GM15510 (cell line): ENCODE data around the gene ATP6V0C.

Experiments used
- POLR2A ChIP-seq: IDR thresholded peaks from 3 replicates; pipeline ENCODE4 v1.6.1; 2011; ENCODE audit warnings: borderline replicate concordance; ENCODE audit not compliant: insufficient read length; ENCODE audit errors: extremely low read depth

Gene ATP6V0C

DNA sequence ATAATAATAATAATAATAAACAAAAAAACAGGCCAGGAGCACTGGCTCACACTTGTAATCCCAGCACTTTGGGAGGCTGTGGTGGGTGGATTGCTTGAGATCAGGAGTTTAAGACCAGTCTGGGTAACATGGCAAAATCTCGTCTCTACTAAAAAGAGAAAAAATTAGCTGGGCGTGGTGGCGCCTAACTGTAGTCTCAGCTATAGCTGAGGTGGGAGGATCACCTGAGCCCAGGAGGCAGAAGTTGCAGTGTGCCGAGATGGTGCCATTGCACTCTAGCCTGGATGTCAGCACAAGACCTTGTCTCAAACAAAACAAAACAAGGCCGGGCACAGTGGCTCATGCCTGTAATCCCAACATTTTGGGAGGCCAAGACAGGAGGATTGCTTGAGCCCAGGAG lies 18.7 kb upstream of the ATP6V0C start:
- TF ChIP-seq POLR2A: no peak

DNA sequence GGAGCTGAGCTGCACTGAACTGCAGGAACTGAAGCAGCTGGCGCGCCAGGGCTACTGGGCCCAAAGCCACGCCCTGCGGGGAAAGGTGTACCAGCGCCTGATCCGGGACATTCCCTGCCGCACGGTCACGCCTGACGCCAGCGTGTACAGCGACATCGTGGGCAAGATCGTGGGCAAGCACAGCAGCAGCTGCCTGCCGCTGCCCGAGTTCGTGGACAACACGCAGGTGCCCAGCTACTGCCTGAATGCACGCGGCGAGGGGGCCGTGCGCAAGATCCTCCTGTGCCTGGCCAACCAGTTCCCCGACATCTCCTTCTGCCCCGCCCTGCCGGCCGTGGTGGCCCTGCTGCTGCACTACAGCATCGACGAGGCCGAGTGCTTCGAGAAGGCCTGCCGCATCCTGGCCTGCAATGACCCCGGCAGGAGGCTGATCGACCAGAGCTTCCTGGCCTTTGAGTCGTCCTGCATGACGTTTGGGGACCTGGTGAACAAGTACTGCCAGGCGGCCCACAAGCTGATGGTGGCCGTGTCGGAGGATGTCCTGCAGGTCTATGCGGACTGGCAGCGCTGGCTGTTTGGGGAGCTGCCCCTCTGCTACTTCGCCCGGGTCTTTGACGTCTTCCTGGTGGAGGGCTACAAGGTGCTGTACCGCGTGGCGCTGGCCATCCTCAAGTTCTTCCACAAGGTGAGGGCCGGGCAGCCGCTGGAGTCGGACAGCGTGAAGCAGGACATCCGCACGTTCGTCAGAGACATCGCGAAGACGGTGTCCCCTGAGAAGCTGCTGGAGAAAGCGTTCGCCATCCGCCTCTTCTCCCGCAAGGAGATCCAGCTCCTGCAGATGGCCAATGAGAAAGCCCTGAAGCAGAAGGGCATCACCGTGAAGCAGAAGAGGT lies 17.3 kb upstream of the ATP6V0C start:
- no peak for TF ChIP-seq POLR2A

DNA sequence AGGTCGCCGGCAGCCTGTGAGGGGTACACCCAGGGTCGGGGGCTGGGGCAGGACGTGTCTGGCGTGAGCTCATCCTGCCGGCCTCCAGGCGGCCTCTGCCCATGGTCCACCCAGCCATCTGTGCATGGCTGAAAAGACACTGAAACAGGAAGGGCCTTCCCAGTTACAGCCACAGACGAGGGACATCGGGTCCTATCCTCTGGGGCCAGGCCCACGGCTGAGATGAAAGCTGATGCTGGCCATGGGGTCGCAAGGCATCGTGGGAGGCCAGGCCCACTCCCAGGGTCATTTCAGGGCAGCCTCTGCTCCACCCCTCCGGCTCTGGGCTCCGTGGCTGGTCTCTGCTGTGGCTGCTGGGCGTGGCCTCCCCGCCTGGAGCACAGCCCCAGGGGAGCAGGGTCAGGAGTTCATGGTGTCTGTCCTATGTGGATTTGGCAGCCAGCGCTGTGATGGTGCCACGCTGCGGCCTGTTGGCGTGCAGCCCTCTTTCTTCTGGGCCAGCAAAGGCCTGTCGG lies 16.6 kb upstream of the ATP6V0C start:
- no peak for TF ChIP-seq POLR2A

DNA sequence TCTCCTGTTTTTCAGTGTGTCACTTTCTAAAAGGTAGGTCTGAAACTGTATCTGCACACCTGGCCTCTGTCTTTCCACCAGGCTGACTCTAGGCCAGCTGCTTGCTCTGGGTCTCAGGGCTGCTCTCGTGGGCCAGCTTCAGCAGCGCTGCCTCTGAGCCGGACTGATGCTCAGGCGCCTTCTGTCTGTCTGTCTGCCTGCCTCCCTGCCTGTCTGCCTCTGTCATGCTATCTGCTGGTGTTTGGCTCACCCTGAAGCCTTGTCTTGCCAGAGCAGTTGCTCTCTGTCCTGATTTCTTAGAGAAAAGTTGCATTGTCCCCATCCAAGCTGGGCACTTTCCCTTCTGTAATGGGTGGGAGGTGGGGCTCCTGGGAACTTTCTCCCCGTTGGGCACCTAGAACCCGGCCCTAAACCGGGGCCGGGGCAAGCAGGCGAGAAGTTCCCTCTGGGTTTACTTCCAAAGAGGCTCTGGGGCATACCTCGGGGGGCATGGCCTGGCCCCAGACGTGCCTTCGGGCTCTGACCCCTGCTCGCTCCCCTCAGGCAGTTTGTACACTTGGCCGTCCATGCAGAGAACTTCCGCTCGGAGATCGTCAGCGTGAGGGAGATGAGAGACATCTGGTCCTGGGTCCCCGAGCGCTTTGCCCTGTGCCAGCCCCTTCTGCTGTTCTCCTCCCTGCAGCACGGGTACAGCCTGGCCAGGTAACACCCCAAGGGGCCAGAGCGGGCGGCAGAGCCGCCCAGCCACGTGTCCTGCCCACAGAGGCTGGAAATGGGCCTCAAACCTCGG lies 15.9 kb upstream of the ATP6V0C start:
- no peak for TF ChIP-seq POLR2A

DNA sequence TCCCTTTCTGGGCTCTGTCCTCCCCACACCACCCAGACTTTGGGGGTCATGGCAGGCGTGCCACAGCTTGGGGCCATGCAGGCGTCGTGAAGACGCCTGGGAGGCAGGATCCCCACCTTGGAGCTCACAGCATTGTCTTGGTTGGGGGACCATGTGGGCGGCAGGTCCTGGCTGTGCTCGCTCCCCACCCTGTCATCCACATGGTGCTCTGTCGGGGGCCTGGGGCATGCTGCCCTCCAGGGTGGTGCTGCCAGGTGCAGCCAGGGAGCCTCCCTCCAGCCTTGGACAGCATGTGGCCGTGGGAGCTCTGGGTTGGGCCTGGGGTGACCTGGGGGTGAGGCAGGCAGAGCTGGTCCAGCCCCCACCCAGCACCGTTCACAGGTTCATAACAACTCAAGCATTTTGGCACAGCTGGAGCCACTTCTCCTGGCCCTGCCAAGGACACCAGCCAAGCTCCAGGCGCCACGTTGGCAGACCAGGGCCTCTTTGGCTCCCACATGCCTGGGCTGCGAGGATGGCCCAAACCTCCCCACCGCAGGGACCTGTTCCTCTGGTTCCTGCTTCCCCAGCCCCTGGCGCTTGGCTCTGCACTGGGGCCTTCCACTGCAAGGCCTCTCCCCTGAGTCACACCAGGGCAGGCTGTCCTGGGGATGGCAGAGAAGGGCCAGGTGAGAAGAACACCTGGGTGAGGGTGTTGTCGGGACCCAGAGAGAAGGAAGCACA lies 15.1 kb upstream of the ATP6V0C start:
- no peak for TF ChIP-seq POLR2A

DNA sequence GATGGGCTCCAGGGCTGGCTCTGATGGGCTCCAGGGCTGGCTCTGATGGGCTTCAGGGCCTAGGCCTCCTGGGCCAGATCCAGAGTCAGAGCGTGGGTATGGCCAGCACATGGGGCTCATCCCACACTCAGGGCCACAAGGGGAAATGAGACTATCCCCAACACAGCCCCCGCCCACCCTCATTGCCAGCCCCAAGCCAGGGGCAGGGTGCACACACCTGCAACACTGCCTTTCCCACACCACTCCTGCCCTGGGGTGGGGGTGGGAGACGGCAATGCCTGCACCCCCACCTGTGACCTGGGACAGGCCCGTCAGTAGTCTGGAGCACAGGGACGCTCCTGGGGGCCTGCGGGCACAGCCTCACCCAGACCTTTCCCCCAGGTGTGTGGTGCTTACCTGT lies 14.3 kb upstream of the ATP6V0C start:
- no peak for TF ChIP-seq POLR2A

DNA sequence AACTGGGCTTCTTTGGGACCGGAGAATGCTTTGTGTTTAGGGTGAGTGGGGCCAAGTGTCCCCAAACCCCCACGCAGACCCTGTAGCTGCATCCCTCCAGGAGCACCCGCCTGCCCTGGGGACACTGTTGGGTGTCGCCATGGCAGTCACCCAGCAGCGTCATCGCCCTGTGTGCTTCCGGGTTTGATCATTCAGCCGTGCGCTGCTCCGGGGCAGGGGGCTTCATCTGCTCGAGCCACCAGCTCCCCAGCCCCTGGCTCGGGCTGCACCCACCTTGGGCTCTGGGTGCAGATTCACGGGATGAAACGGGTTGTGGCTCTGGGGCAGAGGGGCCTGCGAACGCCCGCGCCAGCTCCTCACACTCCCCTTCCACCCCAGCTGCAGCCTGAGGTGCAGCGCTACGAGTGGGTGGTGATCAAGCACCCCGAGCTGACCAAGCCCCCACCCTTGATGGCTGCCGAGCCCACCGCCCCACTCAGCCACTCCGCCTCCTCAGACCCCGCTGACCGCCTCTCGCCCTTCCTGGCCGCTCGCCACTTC lies 13.8 kb upstream of the ATP6V0C start:
- TF ChIP-seq POLR2A: no peak

DNA sequence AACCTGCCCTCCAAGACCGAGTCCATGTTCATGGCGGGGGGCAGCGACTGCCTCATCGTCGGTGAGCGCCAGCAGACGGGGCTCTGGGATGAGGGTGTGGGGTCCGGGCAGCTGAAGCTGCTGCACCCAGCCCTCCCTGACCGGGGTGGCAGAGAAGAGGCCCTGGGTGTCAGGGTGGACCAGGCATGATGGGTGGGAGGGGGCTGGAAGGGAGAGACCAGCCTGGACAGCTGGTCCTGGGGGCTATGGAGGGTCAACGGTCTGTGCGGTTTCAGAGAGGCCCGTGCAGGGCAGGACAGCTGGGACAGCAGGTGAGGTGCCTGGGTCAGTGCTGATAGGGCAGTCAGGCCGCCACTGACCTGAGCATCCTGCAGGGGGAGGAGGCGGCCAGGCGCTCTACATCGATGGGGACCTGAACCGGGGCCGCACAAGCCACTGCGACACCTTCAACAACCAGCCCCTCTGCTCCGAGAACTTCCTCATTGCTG lies 13.3 kb upstream of the ATP6V0C start:
- no peak for TF ChIP-seq POLR2A

DNA sequence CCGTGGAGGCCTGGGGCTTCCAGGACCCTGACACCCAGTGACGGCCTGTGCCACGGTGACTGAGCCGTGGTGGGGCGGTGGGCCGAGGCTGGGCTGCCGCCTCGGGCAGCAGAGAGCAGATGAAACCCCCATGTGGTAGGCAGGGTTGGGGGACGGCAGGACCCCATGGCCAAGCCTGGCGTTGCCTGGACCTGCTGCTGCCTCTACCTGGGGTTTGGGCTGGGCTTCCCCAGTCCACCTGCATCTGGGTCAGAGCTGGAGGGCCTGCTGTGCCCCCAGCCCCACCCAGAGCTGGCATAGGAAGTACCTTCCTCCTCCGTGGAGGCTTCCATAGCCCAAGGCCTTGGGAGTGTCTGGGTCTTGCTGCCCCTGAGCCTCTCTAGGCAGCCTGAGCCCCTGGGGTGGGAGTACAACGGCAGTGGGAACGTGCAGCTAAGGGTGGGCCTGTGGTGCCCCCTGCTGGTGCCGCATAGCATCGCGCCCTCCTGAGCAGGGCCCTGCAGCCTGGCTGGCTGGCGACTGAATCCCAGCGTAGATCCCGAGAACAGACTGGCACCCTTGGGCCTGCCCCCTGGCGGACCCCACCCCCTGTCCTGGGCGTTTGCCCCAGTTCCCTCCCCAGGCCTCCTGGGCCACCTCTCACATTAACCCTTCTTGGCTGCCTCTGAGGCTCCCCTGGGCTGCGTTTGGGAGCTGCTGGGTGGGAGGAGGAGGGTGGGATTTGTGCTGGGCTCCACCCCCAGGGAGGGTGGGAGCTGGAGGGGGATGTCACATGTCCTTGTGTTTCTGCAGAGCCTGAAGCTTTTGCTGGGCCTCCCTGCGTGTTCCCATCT lies 12.6 kb upstream of the ATP6V0C start:
- no peak for TF ChIP-seq POLR2A

DNA sequence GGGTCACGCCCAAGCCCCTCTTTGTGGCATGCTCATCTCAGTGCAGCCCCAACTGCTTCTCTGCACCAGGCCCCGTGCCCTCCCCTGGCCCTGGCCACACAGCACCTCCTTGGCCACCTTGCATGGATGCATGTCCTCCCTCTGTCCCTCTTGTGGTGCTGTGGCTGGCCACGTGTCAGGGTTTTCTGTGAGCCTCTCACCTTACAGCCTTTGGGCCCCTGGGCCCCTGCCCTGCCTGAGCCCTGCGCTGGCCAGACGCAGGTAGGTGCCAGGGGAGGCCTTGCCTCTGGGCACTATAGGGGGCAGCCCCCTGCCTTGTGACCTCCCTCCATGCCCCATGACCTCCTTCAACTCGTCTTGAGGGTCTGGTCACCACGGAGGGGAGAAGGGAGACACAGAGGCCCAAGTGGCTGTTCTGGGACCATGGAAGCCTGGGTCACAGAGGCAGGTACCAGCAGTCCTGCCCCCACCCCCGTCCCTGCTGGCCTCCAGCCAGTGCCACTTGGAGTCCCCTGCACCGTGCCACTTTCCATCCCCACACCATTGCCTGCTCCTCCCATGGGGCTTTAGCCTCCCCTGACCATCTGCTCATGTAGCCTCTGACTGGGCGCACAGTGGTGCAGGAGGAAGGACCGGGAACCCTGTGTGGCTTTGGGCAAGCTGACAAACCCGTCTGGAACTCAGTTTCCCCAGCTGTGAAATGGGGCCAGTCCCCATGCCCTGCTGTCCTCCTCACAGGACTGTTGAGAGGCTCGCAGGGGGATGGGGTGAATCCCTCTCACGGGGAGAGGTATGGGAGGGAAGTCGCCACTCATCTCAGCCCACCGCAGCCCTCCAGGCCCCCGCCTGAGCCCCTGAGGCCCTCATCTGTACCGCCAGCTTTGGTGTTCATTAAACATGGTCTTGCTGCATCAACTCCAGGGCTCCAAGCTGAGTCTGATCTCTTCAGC lies 11.5 kb upstream of the ATP6V0C start:
- TF ChIP-seq POLR2A: no peak

DNA sequence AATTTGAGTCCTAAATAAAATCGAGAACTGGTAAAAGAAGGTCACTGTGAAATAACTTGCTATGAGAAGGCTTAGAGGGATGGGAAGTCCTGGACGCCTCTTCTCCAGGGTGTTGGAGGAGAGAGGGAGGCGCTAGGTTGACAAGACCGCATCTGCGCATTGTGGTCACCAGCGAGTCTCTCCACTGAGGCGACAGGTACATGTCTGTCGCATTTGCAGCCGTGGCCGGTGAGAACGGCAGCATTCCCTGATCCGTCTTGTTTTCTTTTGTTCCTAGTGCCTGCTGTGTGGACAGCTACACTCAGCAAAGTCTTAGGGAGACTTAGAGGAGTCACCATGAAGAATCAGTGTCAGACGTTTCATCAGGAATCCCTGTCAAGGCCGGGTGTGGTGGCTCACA lies 8.1 kb upstream of the ATP6V0C start:
- TF ChIP-seq POLR2A: no peak

DNA sequence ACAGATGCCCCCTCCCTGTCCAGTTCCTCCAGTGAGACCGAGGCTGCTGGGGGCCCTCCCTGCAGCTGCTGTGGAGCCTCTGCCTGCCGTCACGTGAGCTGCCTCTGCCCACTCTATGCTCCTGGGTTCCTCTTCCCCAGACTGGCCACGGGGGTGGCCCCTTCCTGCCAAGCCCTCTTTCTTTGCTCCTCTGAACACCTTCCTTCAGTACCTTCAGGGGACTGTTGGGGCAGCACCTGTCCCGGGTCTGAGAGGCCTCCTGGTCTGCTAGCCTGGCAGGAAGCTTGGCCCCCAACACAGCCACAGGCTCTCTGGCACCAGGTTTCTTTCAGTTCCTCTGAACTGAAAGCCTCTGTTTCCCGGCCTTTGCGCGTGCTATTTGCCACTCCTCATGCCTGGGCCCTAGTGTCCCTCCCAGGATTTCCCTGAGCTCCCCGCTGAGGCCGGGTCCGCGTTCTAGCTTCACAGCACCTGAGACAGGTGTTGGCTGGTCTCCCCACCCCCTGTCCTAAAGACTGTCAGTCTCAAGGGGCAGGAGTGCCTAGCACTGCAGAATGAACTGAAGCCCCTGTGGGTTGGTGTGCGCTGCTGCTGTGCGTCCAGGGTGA lies 6.6 kb upstream of the ATP6V0C start:
- no peak for TF ChIP-seq POLR2A

DNA sequence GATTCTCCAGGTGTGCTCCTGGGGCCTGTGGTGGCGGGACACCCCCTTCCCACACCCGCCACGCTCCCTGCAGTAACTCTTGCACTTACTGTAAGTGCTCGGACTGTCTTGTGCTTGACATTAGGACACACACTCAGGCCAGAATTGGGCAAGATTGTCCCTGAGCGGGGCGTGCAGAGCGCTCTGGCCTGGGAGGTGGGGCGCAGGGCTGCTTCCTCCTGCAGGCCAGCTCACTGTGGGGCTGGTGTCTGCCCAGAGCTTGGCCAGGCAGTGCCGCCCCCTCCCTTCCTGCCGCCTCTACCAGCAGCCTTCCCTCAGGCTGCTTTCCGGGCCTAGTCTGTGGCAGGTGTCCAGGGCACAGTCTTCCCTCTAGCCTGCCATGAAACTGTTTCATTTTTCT lies 6.1 kb upstream of the ATP6V0C start:
- TF ChIP-seq POLR2A: no peak
